NCI-H226 (cell line): ENCODE measurements around the gene TGM6.

Experiments used
- DNase-seq: peaks from one replicate; pipeline ENCODE4 v3.0.0-alpha.2; 2015

The TGM6 gene

DNA sequence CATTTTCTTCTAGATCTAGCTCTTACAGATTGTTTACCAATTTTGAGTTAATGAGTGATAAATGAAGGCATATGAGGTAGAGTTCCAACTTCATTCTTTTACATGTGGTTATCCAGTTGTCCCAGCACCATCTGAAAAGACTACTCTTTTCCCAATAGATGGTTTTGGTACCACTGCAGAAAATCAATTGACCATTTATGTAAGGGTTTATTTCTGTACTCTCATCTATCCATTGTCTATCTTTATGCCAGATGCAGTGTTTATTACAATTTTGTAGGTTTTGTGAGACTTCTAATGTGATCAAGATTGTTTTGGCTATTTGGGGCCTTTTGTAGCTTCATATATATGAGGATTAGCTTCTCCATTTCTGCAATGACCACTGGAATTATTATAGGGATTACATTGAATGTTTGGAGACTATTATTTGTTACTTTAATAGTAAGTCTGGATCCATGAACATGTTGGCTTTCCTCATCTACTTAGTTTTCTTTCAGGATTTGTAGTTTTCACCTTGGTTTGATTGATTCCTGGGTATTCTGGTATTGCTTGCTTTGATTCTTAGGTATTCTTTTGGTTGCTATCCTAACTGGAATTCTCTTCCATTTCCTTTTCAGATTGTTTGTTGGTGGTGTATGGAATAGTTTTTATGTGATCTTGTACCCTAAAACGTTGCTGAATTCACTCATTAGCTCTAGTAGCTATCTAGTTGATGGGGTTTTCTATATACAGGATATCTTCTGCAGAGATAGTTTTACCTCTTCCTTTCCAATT lies 79.5 kb downstream of the TGM6 start:
- no peak for DNase-seq

DNA sequence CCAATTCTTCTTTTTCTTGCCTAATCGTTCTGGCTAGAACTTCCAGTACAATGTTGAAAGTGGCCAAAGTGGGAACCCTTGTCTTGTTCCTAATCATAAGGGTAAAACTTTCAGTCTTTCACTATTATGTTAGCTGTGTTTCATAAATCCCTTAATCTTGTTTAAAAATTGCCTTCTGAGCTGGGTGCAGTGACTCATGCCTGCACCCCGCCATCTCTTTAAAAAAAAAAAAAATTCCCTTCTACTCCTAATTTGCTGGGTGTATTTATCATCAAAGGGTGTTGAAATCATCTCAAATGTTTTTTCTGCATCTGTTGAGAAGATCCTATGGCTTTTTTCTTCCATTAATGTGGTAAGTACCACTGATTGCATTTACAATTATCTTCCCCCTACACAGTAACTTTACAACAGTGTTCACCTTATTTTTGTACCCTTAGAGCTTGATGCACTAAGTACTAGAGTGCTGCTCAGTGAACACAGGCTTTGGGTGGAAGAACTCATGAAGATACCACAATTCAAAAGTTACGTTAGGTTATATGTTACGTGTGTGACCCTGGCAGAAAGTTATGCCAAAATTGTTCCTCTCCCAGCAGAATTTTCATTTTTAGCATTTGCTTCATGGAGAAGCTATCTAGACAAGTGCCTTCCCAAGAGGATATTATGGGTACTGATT lies 80.2 kb downstream of the TGM6 start:
- DNase-seq: no peak

- DNase-seq: no peak
Measured at GRCh38 chr20:2462484-2462883, 81.8 kb downstream of the TGM6 start.

DNA sequence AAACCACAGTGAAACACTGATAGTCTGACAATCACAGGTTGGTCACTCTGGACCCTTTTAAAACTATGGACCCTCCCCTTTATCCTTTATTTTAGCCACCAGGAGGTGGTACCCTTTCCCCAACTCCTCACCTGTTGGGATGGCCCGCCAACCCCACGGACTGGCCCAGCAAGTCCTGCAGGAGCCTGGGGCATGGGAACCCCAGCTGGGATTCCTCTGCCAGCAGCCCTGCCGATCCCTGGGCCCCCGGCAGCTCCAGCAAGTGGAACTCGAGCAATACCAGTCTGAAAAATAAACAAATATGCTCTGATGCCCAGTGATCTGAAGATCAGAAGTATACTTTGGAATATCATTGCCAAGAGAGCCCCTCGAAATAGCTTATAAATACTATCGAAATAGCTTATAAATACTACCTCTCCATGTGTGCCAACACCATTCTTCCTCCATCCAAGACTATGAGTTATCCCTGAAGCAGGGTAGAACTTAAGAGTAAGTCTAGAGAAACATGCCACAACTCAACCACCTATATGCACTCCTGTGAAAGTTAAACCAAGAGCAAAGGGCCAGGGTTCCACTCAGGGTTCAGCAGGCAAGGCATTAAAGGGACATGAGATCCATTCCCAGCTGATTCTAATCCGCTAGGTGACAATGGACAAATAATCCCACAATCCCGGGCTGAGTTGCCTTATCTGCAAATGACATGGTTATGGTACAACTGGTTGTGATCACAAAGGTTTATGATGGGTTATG lies 83.1 kb downstream of the TGM6 start:
- no peak for DNase-seq

DNA sequence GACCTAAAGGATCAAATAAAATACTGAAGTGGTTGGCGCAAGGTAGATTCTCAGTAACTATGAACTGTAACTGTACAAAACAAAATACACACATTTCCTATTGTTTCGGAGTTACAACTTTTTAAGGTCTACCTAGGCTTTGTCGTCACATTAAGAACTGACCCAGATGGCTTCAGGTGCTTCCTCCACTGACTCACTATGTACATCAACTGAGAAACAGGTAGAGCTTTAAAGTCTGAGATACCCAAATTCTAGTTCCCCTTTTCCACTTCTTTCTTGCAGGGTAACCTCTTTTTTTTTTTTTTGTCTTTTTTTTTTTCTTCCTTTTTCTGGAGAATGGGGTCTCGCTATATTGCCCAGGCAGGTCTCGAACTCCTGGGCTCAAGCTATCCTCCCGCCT lies 84.4 kb downstream of the TGM6 start:
- DNase-seq: no peak

DNA sequence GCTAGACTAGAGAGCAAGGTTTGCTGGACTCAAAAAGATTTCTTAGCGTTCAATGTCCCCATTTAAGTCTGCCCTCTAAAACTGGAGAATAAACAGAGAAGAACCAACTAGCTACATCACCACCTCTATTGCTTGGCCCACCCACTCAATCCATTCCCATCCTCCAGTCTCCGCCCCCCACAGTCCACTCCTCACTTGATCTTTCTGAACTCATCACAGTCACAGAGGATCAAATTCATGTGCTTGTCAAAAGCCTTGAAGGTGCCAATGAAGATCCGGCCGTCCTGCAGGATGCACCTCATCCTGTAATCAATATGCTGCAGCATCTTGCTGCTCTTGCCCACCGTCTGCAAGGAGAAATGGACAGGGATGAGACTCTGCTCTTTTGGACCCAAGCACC lies 86.7 kb downstream of the TGM6 start:
- no peak for DNase-seq

DNA sequence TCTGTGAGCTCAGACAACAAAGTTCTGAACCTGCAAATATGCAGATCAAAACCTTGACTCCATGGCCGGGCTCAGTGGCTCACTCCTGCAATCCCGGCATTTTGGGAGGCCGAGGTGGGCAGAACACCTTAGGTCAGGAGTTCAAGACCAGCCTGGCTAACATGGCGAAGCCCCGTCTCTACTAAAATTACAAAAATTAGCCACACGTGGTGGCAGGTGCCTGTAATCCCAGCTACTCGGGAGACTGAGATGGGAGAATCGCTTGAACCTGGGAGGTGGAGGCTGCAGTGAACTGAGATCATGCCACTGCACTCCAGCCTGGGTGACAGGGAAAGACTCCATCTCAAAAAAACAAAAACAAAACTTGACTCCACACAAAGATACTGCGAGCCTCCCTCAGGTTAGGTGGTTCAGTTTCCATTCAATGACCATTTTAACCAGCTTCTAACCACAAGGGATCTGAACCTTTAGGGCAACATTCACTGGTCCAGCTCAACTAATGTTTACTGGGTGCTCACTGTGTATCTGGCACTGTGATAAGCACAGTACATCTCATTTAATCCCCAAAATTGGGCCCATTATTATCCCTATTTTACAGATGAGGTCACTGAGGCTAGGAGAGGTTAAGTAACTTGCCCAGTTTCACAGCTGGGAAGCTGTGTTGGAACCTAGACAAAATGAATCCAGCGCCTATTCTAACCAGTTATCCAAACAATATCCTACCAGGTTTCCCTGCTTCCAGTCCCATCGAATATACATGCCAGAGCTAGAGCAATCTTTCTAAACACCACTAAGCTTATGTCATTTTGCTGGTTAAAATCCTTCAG lies 88.1 kb downstream of the TGM6 start:
- no peak for DNase-seq

DNA sequence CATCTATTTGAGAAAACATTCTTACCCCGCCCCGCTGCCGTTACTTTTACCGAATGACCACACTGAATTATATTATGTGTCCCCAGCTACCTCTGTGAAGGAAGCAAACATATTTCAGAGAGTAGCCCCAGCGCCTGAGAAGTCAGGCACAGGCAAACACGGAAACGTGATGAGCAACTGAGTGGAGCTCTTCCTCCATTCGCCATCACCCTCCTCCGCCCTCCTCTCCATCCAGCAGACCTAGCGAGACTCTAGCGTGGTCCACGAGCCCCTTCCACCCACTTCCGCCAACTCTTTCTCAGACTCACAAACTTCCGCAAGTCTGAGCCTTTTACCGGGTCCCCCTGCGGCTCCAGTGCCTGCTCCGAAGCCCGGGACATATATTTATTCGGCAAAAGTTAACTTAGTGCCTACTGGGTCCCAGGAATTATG lies 89.3 kb downstream of the TGM6 start:
- peak; percentile 3 for DNase-seq

GRCh38 chr20:2470423-2471193 lies 89.9 kb downstream of the TGM6 start, which contains the start of gene SNRPB:
Gene SNRPB (minus strand): TSS chr20:2470789. CDS start chr20:2470690, 99 bp downstream.
- DNase-seq: peak; percentile 85

- DNase-seq: peak; percentile 87
Measured at GRCh38 chr20:2473516-2473915, 92.8 kb downstream of the TGM6 start.

DNA sequence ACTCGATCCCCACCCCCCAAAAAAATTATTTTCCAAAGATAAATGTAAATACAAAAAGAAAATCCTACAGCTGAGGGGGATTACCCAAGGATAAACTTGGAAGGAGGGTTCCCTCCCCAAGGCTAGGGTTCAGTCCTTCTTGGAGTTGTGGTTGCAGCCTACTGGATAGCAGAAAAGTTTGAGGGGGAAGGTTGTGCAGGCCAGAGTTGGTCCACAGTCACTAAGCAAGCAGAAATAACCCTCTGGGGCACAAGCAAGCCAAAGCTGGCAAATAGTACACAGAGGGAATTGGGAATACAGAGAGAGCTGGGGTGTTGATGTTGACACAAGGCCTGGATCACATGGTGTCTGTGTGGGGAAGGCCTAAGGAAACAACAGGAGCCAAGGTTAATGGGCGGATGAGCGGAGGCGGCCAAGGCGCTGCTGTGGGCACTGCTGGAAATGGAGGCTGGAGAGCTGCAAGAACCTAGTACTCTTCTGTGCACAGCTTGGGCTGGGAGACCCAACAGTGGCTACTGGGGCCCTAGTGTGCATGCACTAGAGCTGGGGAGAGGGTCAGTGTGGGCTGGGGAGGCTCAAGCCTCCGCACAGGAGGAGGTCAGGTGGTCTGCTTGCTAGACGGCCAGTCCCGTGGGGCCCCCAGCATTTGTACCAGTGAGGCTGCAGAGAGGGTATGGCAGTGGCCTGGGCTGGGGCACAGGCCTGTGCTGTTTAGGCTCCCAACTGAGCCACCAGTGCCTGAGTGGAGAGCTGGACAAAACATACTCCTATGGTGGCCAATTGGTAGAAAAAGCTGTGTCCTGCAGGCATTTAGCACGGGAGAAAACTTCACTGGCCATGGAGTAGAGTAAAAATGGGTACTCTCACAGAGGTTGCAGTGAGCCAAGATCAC lies 95.4 kb downstream of the TGM6 start:
- no peak for DNase-seq

DNA sequence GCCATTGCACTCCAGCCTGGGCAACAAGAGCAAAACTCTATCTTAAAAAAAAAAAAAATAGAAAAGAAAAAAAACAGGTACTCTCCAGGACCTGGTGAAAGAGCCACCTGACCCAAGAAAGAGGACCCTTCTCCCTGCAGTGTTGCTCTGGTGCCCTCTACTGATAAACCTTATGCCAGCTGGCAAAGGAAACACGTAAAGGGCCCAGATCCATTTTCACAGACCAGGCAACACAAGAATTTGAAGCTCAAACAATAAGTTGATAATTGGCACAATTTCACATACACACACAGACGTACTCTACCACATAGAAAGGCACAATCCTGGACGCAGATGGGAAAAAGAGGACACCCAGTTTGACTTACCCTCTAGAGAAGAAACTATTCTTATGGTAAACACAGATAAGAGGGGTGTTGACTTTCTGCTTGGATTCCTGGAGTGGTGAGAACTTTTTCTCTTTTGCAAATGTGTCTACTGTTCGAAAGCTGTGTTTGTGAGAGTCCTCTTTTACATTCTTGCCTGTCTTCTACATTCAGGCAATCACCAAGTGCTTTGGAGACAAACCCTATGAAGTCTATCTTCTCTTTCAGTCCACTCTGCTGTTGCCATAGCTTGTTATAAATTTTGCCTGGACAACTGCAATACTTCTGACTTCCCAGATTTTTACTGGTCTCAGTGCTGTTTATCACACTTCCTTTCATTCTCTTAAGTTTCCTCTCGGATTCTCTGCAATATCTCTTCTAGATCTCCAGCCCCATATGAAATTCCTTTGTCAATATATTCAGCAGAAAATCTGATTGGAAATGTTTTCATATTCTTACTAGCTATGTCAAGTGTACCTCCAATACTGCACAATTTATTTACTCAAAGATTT lies 96.3 kb downstream of the TGM6 start:
- no peak for DNase-seq

DNA sequence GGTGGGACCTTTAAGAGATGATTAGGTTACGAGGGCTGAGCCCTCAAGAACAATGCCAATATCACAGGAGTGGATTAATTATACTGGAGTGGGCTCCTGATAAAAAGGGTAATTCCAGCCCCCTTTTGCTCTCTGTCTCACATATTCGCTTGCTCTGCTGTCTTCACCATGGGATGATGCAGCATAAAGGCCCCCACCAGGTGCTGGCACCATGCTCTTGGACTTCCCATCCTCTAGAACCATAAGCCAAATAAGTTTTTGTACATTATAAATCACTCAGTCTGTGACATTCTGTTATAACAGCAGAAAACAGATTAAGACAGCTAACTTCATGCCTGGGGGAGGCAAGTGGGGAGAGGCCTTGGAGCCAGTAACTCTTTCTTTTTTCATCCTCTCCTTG lies 99.7 kb downstream of the TGM6 start:
- DNase-seq: no peak
